NCI-H1694 treated with DMSO at 0.1 percent for 48 hours (cell line): Measurements from ENCODE around the gene CD82.
"Not testable (repeated sequence)": the region's sequence is repeated elsewhere in the genome, so short reads cannot be mapped to it uniquely, and the experiment has no call there.

Experiments used
- DNase-seq: peaks from one replicate; lab custom pipeline; 2025; lab: John Stamatoyannopoulos, UW

Gene CD82

DNA sequence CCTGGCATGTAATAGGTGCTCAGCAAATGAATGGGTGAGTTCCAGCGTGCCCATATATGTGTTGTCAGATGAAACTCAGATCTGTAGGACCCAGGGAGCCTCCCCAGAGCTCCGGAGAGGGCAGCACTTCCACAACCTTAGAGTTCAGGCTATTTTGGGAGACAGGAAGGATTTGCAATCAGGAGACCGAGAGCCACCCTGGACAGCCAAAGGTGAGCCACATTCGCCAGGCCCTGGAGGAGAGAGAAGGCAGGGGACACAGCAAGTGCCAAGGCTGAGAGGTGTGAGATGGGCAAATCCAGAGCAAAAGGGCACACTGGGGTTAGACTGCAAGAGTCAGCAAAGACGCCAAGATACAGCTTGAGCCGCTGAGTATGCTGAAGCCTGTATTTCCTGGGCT is 66.4 kb downstream of the CD82 start:
- DNase-seq, result no peak

GRCh38 chr11:44632466-44633123 is 67.1 kb downstream of the CD82 start:
- no peak for DNase-seq

GRCh38 chr11:44633641-44634040 is 68.2 kb downstream of the CD82 start:
- peak; percentile 25 for DNase-seq

GRCh38 chr11:44634401-44635281 is 69.2 kb downstream of the CD82 start:
- peak; percentile 51 for DNase-seq

DNA sequence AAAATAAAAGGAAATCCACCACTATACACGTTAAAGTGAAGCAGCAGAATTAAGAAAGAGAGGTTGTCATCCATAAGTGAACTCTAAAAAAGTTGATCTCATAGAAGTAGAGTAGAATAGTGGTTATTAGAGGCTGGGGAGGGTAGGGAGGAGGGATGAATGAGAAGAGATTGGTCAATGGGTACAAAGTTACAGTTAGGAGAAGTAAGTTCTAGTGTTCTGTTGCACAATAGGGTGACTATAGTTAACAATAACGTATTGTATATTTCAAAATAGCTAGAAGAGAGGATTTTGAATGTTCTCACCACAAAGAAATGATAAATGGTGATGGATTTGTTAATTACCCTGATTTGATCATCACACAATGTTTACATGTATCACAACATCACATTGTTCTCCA is 72.0 kb downstream of the CD82 start:
- no peak for DNase-seq

DNA sequence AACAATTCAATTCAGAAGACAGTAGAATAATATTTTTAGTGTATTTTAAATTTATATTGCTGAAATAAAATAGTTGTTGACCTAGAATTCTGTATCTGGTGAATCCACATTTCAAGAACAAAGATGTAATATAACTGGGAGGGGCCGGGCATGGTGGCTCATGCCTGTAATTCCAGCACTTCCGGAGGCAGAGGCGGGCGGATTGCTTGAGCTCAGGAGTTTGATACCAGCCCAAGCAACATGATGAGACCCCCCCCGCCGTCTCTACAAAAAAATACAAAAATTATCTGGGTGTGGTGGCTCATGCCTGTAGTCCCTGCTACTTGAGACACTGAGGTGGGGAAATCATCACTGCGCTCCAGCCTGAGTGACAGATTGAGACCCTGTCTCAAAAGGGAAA is 72.6 kb downstream of the CD82 start:
- DNase-seq, result no peak

GRCh38 chr11:44643217-44643616 is 77.8 kb downstream of the CD82 start:
- DNase-seq, result no peak

DNA sequence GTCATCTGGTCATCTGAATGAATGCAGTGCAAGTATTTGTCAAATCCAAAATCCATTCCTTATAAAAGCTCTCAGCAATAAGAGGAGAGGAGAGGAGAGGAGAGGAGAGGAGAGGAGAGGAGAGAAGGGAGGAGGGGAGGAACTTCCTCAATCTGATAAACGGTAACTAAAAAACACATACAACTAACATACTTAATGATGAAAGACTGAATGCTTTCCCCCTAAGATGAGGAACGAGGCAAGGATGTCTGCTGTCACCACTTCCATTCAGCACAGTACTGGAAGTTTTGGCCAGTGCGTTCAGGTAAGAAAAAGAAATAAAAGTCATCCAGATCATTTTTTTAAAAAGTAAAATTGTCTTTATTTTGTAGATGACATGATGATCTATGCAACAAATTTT is 80.4 kb downstream of the CD82 start:
- no peak for DNase-seq

GRCh38 chr11:44647255-44647955 is 81.9 kb downstream of the CD82 start:
- not testable (repeated sequence) for DNase-seq

GRCh38 chr11:44648109-44648508 is 82.6 kb downstream of the CD82 start:
- DNase-seq, result no peak

- no peak for DNase-seq
Observed at GRCh38 chr11:44651535-44652155, 86.2 kb downstream of the CD82 start.

- no peak for DNase-seq
Observed at GRCh38 chr11:44652901-44653644, 87.6 kb downstream of the CD82 start.

GRCh38 chr11:44654057-44654456 is 88.6 kb downstream of the CD82 start:
- DNase-seq, result no peak

DNA sequence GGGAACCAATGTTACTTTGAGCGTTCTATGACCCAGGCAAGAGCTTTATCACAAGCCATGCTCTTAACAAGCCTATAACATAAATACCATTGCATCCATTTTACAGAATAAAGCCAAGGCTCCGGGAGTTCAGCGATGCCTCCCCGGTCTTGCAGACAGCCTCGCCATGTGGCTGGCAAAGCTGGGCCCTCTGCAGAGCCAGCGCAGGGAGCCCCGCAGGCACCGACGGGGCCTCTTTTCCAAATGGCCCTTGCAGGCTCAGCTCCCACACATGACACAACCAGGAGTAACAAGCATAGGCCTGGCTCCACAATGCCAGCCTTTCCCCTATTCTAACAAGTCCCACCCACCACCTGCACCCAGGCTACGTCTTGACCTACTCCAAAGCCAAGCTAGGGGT is 89.1 kb downstream of the CD82 start:
- DNase-seq, result no peak

GRCh38 chr11:44657836-44658505 is 92.5 kb downstream of the CD82 start:
- no peak for DNase-seq

DNA sequence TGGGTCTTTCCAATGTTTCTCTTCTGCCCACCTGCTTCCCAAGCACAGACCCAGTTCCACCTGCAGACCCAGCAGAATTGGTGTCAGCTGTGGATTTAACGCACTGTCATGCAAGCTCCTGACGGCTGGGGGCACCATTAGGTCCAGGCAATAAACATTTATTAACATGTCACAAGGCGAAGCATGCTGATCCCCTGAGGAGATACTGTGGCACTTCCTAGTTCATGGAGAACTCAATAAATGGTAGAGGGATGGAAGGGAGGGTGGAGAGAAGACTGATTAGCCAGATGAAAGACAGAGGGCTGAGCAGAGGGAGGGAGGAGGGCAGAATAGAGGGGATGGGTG is 93.0 kb downstream of the CD82 start:
- peak; percentile 71 for DNase-seq

DNA sequence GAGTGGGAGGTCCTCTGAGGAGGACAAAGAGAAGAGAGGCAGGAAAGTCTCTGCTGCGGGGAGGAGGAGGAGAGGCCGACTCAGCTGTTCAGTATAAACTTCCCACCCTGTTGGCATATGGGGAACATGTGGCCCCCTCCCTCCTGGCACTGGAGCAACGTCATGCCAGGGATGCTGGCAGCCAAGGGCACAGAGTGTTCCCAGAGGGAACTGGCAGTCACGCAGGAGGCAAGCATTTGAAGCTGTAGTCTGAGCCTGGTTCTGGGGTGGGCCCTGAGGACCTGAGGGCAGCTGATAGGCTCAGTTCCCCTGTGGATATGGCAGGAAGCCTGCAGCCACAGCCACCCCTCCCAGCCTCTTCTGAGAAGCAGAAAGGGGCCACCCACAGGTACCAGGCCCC is 94.2 kb downstream of the CD82 start:
- DNase-seq, result peak; percentile 82

- not testable (repeated sequence) for DNase-seq
Observed at GRCh38 chr11:44660535-44660934, 95.1 kb downstream of the CD82 start.

DNA sequence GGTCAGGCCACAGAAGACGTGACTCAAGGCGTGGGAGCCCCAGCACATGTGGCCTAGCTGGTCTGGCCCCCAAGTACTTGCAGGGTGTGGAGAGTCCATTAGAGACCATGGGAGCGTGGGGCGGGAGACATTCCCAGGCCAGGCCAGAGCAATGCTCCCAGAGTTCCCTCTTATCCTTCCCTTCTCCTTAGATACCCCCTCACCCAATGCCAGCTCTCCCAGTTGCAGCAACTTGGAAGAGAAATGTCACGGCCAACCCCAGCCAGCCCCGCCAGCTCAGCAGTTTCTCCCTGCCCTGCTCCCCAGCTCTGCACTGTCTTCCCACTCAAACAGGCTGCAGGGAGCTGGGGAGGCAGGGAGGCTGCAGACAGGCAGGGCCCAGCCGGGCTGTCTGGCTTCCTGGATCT is 95.9 kb downstream of the CD82 start:
- DNase-seq, result no peak
